Esophagus mucosa (tissue), 1 donor: ENCODE results near the gene CALML3. TPM values are rescaled to one million over a fixed set of nuclear protein-coding genes. Genes with fewer than 3 reads are reported as not detected.

Experiments
- ATAC-seq: fragments of 200-7000 bp; cut with Tn5 transposase; one replicate; pipeline ENCODE4 v1.9.1; 2020
- total RNA-seq: library from RNA; stranded (reverse); gene quantifications from one replicate; pipeline ENCODE4 v1.2.4, GENCODE V29; 2023
- donor health status: DM: yes; HTN: yes; CAD: no.

Gene CALML3
- total RNA-seq, 1 donor from 2014 or later, result 501 TPM

GRCh38 chr10:5491477-5491876, 33.3 kb upstream of the CALML3 start:
- ATAC-seq, result no peak

GRCh38 chr10:5492322-5492855, 32.4 kb upstream of the CALML3 start:
- ATAC-seq, result no peak

- ATAC-seq, result no peak
Measured at GRCh38 chr10:5492929-5493576, 31.7 kb upstream of the CALML3 start.

GRCh38 chr10:5493691-5494090, 31.1 kb upstream of the CALML3 start:
- no peak for ATAC-seq

GRCh38 chr10:5494611-5495010, 30.1 kb upstream of the CALML3 start:
- ATAC-seq, result no peak

- ATAC-seq, result peak; percentile 9
Measured at GRCh38 chr10:5496261-5497250, 28.2 kb upstream of the CALML3 start.

GRCh38 chr10:5497289-5497688, 27.5 kb upstream of the CALML3 start:
- no peak for ATAC-seq

- ATAC-seq, result no peak
Measured at GRCh38 chr10:5497948-5498730, 26.6 kb upstream of the CALML3 start.

GRCh38 chr10:5498791-5499492, 25.8 kb upstream of the CALML3 start:
- no peak for ATAC-seq

GRCh38 chr10:5499493-5500140, 25.1 kb upstream of the CALML3 start, which contains the start of gene CALML5:
CALML5 (minus strand) TSS chr10:5499570; CDS start chr10:5499438, 132 bp downstream.
- ATAC-seq, result no peak

- ATAC-seq, result no peak
Measured at GRCh38 chr10:5500162-5500670, 24.5 kb upstream of the CALML3 start.

GRCh38 chr10:5500910-5501309, 23.9 kb upstream of the CALML3 start:
- ATAC-seq, result no peak

- no peak for ATAC-seq
Measured at GRCh38 chr10:5502061-5502521, 22.7 kb upstream of the CALML3 start.

- no peak for ATAC-seq
Measured at GRCh38 chr10:5502571-5503476, 21.9 kb upstream of the CALML3 start.

- ATAC-seq, result peak; percentile 79
Measured at GRCh38 chr10:5503477-5503835, 21.3 kb upstream of the CALML3 start.

- ATAC-seq, result peak; percentile 3
Measured at GRCh38 chr10:5504146-5505072, 20.4 kb upstream of the CALML3 start.

GRCh38 chr10:5506246-5506645, 18.5 kb upstream of the CALML3 start:
- peak; percentile 8 for ATAC-seq

- ATAC-seq, result peak; percentile 61
Measured at GRCh38 chr10:5506751-5507648, 17.8 kb upstream of the CALML3 start.
